HG03378 (cell line): Measurements from ENCODE around the gene TTBK2.
"Not testable (repeated sequence)": the region's sequence is repeated elsewhere in the genome, so short reads cannot be mapped to it uniquely, and the experiment has no call there.

Source experiments
- ATAC-seq: cut with Tn5 transposase; IDR thresholded peaks from one replicate; pipeline ENCODE4 v1.9.1; 2021; ENCODE audit warnings: mild to moderate bottlenecking, moderate library complexity; ENCODE audit not compliant: unreplicated experiment

Gene TTBK2

DNA sequence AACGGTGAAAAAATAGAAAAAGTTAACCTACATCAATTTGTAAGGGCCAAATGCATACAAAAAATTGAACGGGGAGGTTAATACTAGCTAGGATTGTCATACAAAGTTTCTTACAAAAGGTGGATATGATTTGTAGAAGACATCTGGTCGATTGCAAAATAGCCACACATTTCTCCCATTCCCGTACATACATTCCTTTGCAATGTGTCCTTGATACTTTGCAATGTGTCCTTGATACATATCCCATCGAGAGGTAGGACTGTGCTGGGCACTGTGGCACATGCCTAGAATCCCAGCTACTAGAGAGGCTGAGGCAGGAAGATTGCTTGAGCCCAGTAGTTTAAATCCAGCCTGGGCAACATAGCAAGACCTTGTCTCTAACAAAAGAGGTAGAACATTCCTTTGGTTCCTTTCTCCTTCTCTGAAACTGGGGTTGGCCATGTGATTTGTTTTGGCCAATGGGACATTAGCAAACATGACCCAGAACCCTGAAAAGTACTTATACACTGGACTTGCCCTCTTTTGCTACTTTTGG is 9.5 kb downstream of the TTBK2 start:
- no peak for ATAC-seq

DNA sequence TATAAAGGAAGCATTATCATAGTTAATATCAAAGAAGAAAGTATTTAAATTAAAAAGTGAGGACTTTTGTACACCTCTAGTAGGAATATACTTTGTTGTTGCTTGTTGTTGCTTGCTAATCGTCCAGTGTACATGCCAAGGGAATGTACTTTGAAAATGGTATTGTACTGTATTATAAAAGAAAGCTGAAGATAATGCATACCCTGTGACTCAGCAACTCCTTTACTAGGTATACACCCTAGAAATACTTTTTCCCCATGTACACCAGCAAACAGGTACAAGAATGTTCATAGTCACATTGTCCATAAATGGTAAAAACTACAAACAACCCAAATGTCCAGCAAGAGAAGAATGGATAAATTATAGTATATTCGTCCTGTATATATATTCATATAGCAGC is 12.0 kb downstream of the TTBK2 start:
- no peak for ATAC-seq

GRCh38 chr15:42903388-42904324 is 16.9 kb downstream of the TTBK2 start:
- no peak for ATAC-seq

- not testable (repeated sequence) for ATAC-seq
These were observed 26.7 kb downstream of the TTBK2 start for GRCh38 chr15:42893911-42894310.

DNA sequence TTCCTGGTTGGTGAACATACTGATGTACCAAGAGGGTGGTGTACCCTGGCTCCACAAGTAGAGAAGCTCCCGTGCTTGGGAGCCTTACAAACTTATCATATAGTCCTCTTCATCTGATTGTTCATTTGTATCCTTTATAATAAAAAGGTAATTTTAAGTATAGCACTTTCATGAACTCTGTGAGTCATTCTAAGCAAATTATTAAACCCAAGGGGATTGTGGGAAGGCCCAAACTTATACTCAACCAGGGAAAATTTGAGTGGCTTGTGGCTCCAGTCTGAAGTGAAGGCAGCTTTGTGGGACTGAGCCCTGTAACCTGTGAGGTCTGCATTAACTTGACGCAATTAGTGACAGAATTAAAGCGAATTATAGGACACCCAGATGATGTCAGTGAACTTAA is 29.0 kb downstream of the TTBK2 start:
- no peak for ATAC-seq

DNA sequence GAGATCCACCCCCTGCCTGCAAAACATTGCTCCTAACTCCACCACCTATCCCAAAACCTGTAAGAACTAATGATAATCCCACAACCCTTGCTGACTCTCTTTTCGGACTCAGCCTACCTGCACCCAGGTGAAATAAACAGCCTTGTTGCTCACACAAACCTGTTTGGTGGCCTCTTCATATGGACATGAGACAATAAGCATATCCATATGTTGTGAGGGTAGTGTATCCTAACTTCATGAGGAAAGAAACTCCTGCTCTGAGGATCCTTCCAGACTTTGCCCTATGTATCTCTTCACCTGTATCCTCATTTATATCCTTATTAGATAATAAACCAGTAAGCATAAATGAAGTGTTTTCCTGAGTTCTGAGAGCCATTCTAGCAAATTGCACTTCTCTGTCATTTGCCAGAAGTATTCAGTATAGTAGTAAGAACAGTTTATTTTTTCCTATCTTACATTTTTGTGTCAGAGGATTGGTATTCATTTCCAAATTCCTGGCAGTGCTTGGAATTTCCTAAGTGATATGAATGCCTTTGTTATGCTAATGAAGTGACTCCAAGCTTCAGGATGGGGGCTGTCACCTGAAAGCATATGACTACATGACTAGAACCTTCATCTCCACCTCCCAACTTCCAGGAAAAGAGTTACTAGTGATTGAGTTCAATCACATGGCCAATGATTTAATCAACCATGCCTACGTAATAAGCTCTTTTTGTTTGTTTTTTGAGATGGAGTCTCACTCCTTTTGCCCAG is 30.2 kb downstream of the TTBK2 start:
- ATAC-seq = no peak

DNA sequence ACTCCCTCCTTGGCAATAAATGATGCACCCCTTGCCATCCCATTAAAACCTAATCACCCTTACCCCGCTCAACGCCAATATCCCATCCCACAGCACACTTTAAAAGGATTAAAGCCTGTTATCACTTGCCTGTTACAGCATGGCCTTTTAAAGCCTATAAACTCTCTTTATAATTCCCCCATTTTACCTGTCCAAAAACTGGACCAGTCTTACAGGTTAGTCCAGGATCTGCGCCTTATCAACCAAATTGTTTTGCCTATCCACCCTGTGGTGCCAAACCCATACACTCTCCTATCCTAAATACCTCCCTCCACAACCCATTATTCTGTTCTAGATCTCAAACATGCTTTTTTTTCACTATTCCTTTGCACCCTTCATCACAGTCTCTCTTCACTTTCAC is 33.2 kb downstream of the TTBK2 start:
- ATAC-seq = not testable (repeated sequence)

GRCh38 chr15:42880121-42880520 is 40.5 kb downstream of the TTBK2 start:
- no peak for ATAC-seq

DNA sequence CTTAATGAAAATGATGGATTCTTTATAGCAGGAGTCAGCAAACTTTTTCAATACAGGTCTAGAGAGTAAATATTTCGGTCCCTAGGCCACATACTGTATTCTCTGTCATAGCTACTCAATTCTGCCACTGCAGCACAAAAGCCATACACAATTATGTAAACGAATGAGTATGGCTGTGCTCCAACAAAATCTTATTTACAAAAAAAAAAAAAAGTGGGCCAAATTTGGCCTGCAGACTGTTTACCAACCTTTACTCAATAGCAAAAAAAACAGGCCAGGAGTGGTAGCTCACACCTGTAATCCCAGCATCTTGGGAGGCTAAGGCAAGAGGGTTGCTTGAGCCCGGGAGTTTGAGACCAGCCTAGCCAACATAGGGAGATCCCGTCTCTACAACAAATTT is 41.1 kb downstream of the TTBK2 start:
- ATAC-seq = no peak

GRCh38 chr15:42876224-42876623 is 44.4 kb downstream of the TTBK2 start:
- ATAC-seq = no peak

- ATAC-seq = no peak
These were observed 51.9 kb downstream of the TTBK2 start for GRCh38 chr15:42868683-42869082.

DNA sequence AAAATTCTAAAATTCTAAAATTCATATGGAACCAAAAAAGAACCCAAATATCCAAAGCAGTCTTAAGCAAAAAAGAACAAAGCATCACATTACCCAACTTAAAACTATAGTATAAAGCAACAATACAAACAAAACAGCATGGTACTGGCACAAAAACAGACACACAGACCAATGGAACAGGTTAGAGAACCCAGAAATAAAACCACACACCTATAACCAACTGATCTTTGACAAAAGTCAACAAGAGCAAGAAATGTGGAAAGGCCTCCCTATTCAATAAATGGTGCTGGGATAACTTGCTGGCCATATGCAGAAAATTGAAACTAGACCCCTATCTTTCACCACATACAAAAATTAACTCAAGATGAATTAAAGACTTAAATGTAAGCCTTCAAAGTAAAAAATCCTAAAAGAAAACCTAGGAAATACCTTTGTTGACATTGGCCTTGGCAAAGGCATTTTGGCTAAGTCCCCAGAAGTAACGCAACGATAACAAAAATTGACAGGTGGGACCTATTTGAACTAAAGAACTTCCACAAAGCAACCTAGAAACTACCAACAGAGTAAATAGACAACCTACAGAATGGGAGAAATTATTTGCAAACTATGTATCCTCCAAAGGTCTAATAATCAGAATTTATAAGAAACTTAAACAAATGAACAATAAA is 56.9 kb downstream of the TTBK2 start:
- no peak for ATAC-seq

GRCh38 chr15:42858999-42859789 is 61.4 kb downstream of the TTBK2 start:
- no peak for ATAC-seq

DNA sequence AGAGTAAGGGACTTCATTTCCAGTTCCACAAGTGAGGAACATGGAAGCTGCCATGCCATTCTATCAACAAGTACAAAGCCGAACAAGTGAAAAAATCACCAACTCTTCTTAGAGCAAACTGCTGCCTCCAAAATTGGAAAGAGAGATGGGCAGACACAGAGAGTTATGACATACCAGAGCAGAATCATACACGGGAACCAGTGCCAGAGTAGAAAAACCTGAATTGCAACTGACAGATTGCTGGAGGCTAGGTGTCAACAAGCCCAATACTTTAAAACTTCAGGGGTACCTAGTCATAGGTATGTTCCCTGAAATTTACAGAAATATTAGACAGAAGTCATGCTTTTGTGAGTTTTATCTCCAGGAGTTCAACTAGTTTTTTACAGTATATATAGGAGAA is 62.0 kb downstream of the TTBK2 start:
- no peak for ATAC-seq

- ATAC-seq = no peak
These were observed 66.0 kb downstream of the TTBK2 start for GRCh38 chr15:42854576-42854975.

GRCh38 chr15:42849836-42850235 is 70.7 kb downstream of the TTBK2 start:
- ATAC-seq = no peak

DNA sequence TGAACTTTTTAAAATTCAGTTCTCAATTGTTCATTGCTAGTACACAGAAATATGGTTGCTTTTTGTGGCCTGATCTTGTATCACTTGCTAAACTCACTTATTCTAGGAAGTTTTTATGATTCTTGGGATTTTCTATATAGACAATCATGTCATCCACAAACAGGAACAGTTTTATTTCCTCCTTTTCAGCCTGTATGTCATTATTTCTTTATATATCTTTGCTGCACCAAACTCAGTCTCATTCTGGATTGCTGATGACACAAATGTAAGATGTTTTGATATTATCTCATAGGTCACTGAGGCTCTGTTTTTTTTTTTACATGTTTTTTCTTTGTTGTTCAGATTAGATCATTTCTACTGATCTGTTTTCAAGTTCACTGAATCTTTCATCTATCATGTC is 71.7 kb downstream of the TTBK2 start:
- ATAC-seq = no peak

DNA sequence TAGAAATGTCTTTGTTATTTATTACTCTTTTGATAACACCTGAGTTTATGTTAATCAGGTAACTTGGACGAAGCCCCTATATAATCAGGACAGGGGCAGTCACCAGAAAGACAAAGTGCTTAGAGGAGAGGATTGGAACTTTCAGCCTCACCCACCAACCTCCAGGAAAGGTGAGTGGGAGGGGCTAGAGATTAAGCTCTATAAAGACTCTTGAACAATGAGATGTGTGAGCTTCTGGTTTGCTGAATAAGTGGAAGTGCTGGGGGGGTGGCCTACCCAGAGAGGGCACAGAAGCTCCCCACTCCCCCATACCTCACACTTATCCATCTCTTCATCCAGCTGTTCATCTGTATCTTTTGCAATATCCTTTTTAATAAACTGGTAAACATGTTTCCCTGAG is 73.9 kb downstream of the TTBK2 start:
- no peak for ATAC-seq

DNA sequence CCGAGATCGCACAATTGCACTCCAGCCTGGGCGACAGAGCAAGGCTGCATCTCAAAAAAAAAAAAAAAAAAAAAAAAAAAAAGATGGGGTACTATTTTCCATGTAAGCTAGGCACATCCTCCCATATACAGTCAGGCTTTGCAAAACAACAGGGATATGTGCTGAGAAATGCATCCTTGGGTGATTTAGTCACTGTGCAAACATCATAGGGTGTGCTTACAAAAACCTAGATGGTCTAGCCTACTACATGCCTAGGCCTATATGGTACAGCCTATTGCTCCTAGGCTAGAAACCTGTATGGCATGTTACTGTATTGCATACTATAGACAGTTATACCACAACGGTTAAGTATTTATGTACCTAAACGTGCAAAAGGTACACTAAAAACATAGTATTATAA is 75.0 kb downstream of the TTBK2 start:
- no peak for ATAC-seq

GRCh38 chr15:42843699-42844098 is 76.9 kb downstream of the TTBK2 start:
- no peak for ATAC-seq

GRCh38 chr15:42836251-42836650 is 84.3 kb downstream of the TTBK2 start:
- no peak for ATAC-seq
